ENCODE data around the gene HIGD1B.
A peak's percentile ranks its signal among the peaks of the same experiment; 100 is the strongest.
"Not testable (repeated sequence)": the region's sequence is repeated elsewhere in the genome, so short reads cannot be mapped to it uniquely, and the experiment has no call there.

Gene HIGD1B

DNA sequence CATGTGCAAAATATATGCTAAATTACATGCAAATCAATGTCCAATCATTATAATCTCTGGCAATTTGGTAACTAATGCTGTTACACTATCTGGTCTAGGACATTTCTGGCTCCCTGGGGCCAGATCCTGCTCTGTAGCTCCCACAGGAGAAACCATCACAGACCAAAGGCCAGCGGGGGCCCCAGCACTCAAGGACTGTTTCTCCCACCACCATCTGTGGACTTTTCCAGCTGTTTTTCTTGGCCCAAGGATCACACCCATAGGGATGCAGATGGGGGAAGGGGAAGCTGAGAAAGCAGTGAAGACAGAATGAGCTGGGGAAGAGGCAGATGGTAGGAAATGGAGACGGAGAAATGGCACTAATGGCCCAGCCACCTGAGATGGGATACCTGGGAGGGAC is at the start of gene HIGD1B:
Gene HIGD1B (plus strand): TSS at position 298 of the 400 bp plus-strand sequence. CDS start 270 bp downstream, outside the sequence.
- Mint-ChIP-seq H3K9me3 (ENCODE audit: low read depth) (no peaks in the 10 kb centered on the region), H3K36me3 (no peaks in the 10 kb centered on the region), H3K4me1 (ENCODE audit: low read depth) (peaks cover under 1% of the 10 kb centered on the region), H3K27me3 (no peaks in the 10 kb centered on the region), H3K27ac (peak within 1 kb of the TSS; percentile 28), H3K4me3 (no peak within 1 kb of the TSS)

DNA sequence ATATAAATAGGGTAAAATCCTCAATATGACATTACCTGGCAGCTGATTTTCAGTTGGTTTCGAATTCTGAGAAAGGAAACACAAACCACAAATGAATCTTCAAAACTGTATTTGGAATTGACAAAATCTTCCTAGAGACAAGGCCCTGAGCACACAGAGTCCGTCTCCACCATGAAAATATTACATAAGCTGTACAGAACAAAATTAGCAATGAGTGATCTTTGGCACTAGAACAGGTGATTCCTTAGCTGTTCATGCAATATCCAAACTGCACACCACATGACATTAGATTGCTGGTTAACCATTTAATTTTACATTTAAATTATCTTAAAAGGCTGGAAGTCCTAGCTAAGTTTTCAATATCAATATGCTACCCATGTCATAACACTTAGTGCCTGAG is 49.3 kb upstream of the HIGD1B start:
- Mint-ChIP-seq H3K27me3 (no peaks in the 10 kb centered on the region), H3K9me3 (ENCODE audit: low read depth) (no peaks in the 10 kb centered on the region), H3K4me3 (no peak overlapping the region), H3K36me3 (no peaks in the 10 kb centered on the region), H3K4me1 (ENCODE audit: low read depth) (peaks cover 2% of the 10 kb centered on the region), H3K27ac (no peak overlapping the region)

DNA sequence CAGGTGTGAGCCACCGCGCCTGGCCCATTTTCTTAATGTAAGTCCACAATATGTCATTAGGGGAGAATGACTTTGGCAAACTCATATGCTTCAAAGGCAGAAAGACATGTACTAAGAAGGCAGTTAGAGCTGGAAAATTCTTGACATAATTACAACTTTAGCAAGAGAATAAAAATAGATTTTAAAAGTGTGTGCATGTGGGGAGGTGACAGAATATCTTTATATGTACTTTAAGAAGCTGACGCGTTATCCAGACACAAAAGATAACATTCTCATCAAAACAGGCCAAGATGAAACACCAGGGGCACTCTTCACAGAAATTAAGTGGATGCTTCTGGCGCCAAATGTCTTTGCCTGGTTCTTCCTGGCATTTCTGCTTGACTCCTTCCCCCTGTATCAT is 45.8 kb upstream of the HIGD1B start:
- Mint-ChIP-seq H3K4me1 (ENCODE audit: low read depth) (no peaks in the 10 kb centered on the region), H3K4me3 (no peak overlapping the region), H3K27me3 (no peaks in the 10 kb centered on the region), H3K27ac (no peak overlapping the region), H3K36me3 (peaks cover 4% of the 10 kb centered on the region), H3K9me3 (ENCODE audit: low read depth) (no peaks in the 10 kb centered on the region)

DNA sequence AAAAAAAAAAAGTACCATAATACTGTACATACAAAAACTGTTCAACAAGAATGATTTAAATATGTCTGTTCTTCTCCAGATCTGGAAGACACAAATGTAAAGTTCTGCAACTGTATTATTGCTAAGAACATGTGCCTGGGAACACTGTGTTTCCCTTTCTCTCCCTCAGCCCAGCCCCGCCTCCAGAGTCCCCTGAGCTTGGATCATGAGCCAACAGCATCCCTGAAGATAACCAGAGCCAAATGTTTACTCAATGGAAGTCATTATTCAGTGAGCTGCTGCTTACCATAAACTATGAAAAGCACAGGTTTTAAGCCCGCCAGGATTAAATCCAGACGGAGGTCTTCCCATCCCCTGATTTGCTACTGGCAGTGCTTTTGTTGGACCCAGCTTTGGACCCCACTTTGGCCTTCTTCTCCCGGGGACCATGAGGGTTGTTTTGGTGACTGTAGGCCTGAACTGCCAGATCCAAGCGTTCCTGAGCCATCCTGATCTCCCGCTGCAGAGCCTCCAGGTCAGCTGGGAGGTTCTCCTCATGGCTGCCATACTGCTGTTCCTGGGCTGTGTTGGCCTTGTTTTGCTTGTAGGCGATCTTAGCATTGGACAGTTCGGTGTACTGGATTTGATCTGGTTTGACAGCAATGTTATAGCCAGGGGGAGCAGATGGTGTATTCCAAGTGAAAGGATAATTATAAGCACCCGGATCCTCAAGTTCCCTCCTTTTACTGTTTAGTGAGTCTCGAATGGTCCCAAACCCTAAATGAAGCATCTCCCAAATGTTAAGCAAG is 43.2 kb upstream of the HIGD1B start:
- peaks cover 4% of the 10 kb centered on the region for H3K36me3 Mint-ChIP-seq
- H3K4me3 Mint-ChIP-seq: no peak overlapping the region
- no peak overlapping the region for H3K27ac Mint-ChIP-seq
- no peaks in the 10 kb centered on the region for H3K4me1 Mint-ChIP-seq (ENCODE audit: low read depth)
- H3K9me3 Mint-ChIP-seq (ENCODE audit: low read depth): no peaks in the 10 kb centered on the region
- no peaks in the 10 kb centered on the region for H3K27me3 Mint-ChIP-seq

DNA sequence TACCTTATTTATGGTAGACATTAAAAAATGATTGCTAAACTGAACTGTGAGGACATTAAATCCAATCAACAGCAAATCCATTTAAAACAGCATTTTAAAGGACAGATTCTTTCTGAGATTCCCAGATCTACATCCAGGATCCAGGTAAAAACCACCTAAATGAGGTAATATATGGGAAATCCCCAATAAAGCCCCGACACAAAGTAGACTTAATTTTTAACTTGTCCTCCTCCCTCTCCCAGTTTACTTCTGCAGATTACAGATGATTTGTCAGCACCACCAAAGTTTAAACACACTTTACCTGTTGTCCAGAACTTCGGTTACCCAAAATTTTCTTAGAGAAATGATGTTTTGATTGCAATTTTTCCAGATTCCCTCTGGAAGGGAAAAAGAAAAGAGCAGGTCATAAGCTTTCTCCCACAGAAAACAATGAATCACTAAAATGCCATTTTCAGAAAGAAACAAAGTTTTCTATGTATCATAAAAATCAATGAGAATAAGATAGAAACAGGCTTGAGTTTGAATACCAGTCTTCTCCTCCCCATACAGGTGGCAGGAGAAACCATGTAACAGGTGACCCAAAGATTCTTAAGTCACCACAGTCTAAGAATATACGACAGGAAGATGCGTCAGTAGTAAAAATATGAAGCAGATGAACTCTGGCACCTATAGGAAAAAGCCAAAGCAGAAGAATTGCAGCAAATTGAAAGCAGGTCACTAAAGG is 40.4 kb upstream of the HIGD1B start:
- H3K4me3 Mint-ChIP-seq: no peak overlapping the region
- no peaks in the 10 kb centered on the region for H3K27me3 Mint-ChIP-seq
- H3K9me3 Mint-ChIP-seq (ENCODE audit: low read depth): no peaks in the 10 kb centered on the region
- no peaks in the 10 kb centered on the region for H3K4me1 Mint-ChIP-seq (ENCODE audit: low read depth)
- peaks cover 4% of the 10 kb centered on the region for H3K36me3 Mint-ChIP-seq
- no peak overlapping the region for H3K27ac Mint-ChIP-seq

DNA sequence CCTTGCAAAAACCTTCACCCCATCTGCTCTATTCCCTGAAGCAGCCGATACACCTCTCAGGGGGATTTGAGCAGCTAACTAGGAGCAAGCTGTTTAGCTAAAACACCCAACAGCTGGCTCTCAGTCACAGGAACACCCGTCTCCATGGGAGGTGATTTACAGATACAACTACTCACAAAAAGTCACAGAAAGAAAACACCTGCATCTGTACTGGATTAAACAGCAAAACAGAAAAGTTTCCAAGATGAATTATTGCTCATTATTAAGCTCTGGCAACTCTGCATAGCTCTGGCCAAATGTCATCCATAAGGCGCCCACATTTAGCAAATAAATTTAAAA is 39.9 kb upstream of the HIGD1B start:
- Mint-ChIP-seq H3K27me3 (no peaks in the 10 kb centered on the region), H3K4me3 (no peak overlapping the region), H3K9me3 (ENCODE audit: low read depth) (no peaks in the 10 kb centered on the region), H3K27ac (no peak overlapping the region), H3K4me1 (ENCODE audit: low read depth) (no peaks in the 10 kb centered on the region), H3K36me3 (peaks cover 4% of the 10 kb centered on the region)

DNA sequence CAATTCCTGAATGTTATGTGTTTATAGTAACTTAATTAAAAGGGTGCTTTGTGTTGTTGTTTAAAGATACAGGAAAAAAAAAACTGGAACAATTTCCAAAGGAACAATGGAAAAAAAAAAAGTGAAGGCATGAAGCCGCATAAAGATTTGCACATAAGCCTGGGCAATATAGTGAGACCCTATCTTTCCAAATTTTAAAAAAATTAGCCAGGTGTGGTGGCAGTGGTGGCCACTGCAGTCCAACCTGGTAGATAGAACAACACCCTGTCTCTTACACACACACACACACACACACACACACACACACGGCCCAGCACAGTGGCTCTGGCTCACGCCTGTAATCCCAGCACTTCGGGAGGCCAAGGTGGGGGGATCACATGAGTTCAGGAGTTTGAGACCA is 39.5 kb upstream of the HIGD1B start:
- Mint-ChIP-seq H3K4me3 (no peak overlapping the region), H3K27me3 (no peaks in the 10 kb centered on the region)

DNA sequence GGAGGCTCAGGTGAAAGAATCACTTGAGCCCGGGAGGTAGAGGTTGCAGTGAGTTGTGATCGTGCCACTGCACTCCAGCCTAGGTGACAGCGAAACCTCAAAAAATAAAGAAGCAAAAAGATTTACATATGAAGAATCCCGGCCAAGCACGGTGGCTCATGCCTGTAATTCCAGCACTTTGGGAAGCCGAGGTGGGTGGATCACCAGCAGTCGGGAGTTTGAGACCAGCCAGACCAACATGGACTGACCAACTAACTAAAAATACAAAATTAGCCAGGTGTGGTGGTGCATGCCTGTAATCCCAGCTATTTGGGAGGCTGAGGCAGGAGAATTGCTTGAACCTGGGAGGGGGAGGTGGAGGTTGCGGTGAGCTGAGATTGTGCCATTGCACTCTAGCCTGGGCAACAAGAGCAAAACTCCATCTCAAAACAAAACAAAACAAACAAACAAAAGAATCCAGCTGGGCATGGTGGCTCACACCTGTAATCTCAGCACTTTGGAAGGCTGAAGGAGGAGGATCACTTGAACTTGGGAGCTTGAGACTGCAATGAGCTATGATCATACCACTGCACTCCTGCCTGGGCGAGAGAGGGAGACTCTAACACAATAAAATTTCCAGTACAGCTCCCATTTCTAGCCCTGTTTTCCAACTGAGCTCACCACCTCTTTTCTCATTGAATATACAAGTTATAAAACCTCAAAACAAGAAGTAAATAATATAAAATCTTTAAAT is 38.9 kb upstream of the HIGD1B start:
- not testable (repeated sequence) for H3K27ac Mint-ChIP-seq; H3K36me3 Mint-ChIP-seq; H3K27me3 Mint-ChIP-seq; H3K4me3 Mint-ChIP-seq; H3K4me1 Mint-ChIP-seq (ENCODE audit: low read depth); H3K9me3 Mint-ChIP-seq (ENCODE audit: low read depth)

More for the DNA sequence above, 39.5 kb upstream of the HIGD1B start:
- Mint-ChIP-seq H3K27ac (no peak overlapping the region), H3K4me1 (ENCODE audit: low read depth) (no peaks in the 10 kb centered on the region), H3K9me3 (ENCODE audit: low read depth) (no peaks in the 10 kb centered on the region), H3K36me3 (peaks cover 4% of the 10 kb centered on the region)

DNA sequence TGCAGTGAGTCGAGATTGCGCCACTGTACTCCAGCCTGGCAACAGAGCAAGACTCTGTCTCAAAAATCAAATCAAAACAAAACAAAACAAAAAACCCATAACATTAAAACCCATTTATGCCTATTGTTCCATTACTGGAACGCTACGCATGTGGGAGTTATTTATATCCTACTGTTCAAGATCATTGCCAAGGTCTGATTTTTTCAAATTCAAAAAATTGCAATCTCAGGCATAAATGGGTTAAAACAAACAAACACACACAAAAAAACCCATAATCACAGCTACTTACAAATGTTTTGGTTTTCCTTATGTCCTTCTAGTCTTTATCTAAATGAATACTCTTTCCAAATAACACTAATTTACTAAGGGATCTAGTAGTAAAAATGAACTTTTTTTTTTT is 35.4 kb upstream of the HIGD1B start:
- H3K36me3 Mint-ChIP-seq: no peaks in the 10 kb centered on the region
- no peak overlapping the region for H3K27ac Mint-ChIP-seq
- H3K27me3 Mint-ChIP-seq: no peaks in the 10 kb centered on the region
- H3K9me3 Mint-ChIP-seq (ENCODE audit: low read depth): no peaks in the 10 kb centered on the region
- H3K4me1 Mint-ChIP-seq (ENCODE audit: low read depth): no peaks in the 10 kb centered on the region
- H3K4me3 Mint-ChIP-seq: no peak overlapping the region

DNA sequence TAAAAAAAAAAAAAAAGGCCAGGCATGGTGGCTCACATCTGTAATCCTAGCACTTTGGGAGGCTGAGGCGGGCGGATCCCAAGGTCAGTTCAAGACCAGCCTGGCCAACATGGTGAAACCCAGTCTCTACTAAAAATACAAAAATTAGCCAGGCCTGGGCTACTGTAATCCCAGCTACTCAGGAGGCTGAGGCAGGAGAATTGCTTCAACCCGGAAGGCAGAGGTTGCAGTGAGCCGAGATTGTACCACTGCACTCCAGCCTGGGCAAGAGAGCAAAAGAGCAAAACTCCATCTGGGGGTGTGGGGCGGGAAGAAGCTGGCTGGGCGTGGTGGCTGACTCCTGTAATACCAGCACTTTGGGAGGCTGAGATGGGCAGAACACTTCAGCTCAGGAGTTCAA is 29.2 kb upstream of the HIGD1B start:
- not testable (repeated sequence) for H3K4me3 Mint-ChIP-seq; H3K4me1 Mint-ChIP-seq (ENCODE audit: low read depth); H3K9me3 Mint-ChIP-seq (ENCODE audit: low read depth); H3K36me3 Mint-ChIP-seq; H3K27me3 Mint-ChIP-seq; H3K27ac Mint-ChIP-seq

DNA sequence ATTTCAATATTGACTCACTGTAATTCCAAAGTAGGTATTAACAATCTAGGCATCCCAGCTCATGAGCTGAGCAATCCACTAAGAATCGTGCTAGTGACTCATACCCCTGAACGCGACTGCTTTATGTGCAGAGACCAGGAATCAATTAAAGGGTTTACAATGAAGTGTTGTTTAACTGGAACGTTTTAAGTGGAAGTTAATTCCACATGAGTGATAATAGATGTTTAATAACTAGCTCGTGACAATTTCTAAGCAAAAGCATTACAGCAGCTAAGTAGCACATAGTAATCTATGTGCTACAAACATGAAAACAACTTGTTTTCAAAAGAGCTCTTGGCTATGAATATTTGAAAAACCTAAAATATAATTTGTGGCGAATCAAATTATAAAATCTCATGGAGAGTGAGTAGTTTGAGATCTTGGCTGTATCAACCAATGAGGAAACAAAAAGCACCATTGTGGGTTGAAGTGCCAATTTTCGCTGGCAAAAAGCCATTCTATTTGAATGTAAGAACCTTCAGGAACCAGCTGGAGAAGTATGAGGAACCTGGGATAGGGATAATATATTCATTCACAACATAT is 27.0 kb upstream of the HIGD1B start:
- Mint-ChIP-seq H3K36me3 (no peaks in the 10 kb centered on the region), H3K9me3 (ENCODE audit: low read depth) (no peaks in the 10 kb centered on the region), H3K4me1 (ENCODE audit: low read depth) (no peaks in the 10 kb centered on the region)

DNA sequence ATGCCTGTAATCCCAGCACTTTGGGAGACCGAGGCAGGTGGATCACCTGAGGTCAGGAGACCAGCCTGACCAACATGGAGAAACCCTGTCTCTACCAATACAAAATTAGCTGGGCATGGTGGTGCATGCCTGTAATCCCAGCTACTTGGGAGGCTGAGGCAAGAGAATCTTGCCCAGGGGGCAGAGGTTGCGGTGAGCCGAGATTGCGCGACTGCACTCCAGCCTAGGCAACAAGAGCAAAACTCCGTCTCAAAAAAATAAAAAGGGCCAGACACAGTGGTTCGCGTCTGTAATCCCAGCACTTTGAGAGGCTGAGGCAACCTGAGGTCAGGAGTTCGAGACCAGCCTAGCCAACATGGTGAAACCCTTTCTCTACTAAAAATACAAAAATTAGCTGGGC is 22.4 kb upstream of the HIGD1B start:
- Mint-ChIP-seq H3K27me3 (peaks cover 29% of the 10 kb centered on the region), H3K4me1 (ENCODE audit: low read depth) (peaks cover 11% of the 10 kb centered on the region)
- H3K36me3 Mint-ChIP-seq: not testable (repeated sequence)

More for the DNA sequence above, 27.0 kb upstream of the HIGD1B start:
- peaks cover 10% of the 10 kb centered on the region for H3K27me3 Mint-ChIP-seq
- H3K27ac Mint-ChIP-seq: no peak overlapping the region
- H3K4me3 Mint-ChIP-seq: no peak overlapping the region

DNA sequence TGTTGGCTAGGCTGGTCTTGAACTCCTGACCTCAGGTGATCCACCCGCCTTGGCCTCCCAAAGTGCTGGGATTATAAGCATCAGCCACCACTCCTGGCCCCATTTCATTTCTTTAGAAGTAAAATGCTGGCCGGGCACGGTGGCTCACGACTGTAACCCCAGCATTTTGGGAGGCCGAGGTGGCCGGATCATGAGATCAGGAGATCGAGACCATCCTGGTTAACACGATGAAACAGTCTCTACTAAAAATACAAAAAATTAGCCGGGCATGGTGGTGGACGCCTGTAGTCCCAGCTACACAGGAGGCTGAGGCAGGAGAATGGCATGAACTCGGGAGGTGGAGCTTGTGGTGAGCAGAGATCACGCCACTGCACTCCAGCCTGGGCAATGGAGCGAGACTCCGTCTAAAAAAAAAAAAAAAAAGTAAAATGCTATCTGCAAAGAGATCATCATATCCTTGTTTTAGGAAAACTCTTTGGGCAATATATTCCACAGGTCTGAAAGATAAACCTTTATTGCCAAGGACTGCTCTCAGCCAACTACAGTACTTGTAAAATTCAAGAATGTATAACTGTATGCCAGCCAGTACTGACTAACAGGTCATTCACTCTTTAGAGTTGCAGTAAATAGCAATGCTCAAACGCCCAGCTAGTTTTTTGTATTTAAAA is 21.4 kb upstream of the HIGD1B start:
- Mint-ChIP-seq H3K27ac (no peak overlapping the region), H3K4me3 (no peak overlapping the region), H3K4me1 (ENCODE audit: low read depth) (peaks cover 12% of the 10 kb centered on the region), H3K27me3 (peaks cover 24% of the 10 kb centered on the region), H3K36me3 (no peaks in the 10 kb centered on the region), H3K9me3 (ENCODE audit: low read depth) (no peaks in the 10 kb centered on the region)

More for the DNA sequence above, 22.4 kb upstream of the HIGD1B start:
- H3K27ac Mint-ChIP-seq; H3K4me3 Mint-ChIP-seq; H3K9me3 Mint-ChIP-seq (ENCODE audit: low read depth): not testable (repeated sequence)

DNA sequence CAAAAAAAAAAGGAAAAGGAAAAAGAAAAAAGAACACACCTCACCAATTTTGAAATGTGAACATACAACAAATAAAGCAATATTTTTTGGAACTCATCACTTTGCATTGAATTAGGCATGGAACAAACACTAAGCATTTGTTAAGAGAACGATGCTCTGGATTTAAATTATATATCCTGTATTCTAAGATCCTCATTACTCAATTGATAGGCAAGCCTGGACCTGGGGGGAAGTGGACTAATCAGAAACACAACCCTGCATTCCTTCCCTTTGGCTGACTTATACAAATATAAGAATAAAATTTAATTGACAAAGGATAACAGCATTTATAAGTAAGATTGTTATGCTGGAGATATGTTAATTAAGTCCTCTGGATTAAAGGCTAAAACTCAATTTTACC is 19.8 kb upstream of the HIGD1B start:
- Mint-ChIP-seq H3K9me3 (ENCODE audit: low read depth) (no peaks in the 10 kb centered on the region), H3K36me3 (no peaks in the 10 kb centered on the region), H3K27ac (no peak overlapping the region), H3K4me3 (no peak overlapping the region), H3K27me3 (peaks cover 24% of the 10 kb centered on the region), H3K4me1 (ENCODE audit: low read depth) (peaks cover 12% of the 10 kb centered on the region)

All from activated naive CD8-positive, alpha-beta T cell (primary cell).